Epithelial cell of esophagus (primary cell): ENCODE measurements around the gene XKR8.

Source experiments
- DNase-seq: peaks from one replicate; pipeline ENCODE4 v3.0.0; 2010; ENCODE audit warnings: low read depth
- H3K4me3 ChIP-seq: 2 replicates; pipeline ENCODE4 v1.5.1; 2011; ENCODE audit warnings: mild to moderate bottlenecking, low read length, control low read depth
- TF ChIP-seq, protein P1 (sequence below): IDR thresholded peaks from 2 replicates; pipeline ENCODE4 v1.5.1; 2011; ENCODE audit warnings: low read depth, mild to moderate bottlenecking, low read length, control low read depth, inconsistent platforms; ENCODE audit not compliant: insufficient read depth; ENCODE audit errors: missing control alignments

The XKR8 gene

DNA sequence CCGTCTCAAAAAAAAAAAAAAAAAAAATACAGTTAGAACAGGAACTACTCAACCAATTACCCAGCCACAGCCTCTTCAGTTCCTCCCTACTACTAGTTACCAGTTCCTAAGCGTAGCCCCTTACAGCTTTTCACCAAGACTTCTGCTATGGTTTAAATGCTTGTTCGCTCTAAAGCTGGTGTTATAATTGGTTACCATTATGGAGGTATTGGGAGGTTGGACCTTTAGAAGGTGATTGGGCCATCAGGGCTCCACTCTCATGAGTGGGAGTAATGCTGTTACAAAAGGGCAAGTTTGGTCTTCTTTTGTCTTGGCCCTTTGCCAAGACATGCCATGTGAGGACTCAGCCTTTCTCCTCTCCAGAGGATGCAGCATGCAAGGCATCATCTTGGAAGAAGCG is 28.0 kb upstream of the XKR8 start:
- TF ChIP-seq, protein P1, sequence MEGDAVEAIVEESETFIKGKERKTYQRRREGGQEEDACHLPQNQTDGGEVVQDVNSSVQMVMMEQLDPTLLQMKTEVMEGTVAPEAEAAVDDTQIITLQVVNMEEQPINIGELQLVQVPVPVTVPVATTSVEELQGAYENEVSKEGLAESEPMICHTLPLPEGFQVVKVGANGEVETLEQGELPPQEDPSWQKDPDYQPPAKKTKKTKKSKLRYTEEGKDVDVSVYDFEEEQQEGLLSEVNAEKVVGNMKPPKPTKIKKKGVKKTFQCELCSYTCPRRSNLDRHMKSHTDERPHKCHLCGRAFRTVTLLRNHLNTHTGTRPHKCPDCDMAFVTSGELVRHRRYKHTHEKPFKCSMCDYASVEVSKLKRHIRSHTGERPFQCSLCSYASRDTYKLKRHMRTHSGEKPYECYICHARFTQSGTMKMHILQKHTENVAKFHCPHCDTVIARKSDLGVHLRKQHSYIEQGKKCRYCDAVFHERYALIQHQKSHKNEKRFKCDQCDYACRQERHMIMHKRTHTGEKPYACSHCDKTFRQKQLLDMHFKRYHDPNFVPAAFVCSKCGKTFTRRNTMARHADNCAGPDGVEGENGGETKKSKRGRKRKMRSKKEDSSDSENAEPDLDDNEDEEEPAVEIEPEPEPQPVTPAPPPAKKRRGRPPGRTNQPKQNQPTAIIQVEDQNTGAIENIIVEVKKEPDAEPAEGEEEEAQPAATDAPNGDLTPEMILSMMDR, result no peak
- peak; percentile 22 for DNase-seq
- H3K4me3 ChIP-seq, result no peak overlapping the region

DNA sequence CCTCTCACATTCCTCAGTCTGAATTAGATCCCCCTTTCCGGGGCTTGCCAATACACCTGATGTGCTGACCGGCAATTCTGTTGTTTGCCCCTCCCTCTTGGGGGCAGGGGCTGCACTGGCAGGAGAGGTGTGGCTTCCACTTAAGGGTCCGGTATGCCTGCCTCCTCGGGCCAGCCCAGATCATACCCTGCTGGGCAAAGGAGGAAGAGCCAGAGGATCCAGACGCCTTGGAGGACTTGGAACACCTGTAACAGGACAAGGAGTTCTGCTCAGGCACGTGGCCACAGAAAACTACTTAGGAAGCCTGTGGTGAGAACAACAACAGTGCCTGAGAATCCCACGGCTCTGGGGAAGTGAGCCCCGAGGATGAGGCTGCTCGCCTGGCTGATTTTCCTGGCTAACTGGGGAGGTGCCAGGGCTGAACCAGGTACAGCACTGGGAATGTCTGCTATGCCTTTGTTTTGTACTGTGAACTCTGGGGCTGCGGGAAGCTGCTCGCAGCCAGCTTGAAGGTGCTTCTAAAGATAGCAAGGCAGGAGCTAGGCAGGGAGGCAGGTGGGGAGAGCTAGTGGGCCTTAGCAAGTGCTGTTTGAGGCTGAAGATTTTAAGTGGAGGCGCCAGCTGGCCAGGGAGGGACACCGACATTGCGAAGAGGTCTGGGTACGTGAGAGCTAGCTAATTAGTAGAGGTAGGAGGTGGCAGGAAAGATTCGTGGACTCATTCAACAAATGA is 24.8 kb upstream of the XKR8 start, which contains the start of gene SMPDL3B:
Gene SMPDL3B (plus strand): TSS at position 183 of the 732 bp plus-strand sequence. CDS start 184 bp downstream, at position 367.
- peak; percentile 52 for DNase-seq
- TF ChIP-seq, protein P1, result peak; percentile 42
- peak within 1 kb of the TSS; percentile 34 for H3K4me3 ChIP-seq

DNA sequence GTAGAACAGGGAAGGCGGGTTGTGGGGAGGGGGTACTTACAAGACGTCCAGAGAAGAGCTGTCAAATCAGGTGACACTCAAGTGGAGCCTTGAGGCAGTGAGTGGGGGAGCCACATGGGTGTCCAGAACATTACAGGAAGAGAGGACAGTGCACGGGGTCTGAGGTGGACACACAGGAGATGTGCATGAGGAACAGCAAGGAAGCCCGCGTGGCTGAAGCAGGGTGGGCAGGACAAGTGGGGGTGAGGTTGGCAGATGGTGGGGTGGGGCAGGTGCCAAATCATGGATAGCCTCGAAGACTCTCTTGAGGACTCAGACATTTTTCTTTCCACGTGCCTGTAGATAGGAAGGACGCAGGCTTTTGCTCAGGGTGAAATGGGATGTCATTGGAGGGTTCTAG is 24.1 kb upstream of the XKR8 start:
- no peak overlapping the region for H3K4me3 ChIP-seq
- DNase-seq, result no peak
- TF ChIP-seq, protein P1, result no peak

GRCh38 chr1:27936370-27936769 is 23.4 kb upstream of the XKR8 start:
- TF ChIP-seq, protein P1, result no peak
- no peak for DNase-seq
- no peak overlapping the region for H3K4me3 ChIP-seq

DNA sequence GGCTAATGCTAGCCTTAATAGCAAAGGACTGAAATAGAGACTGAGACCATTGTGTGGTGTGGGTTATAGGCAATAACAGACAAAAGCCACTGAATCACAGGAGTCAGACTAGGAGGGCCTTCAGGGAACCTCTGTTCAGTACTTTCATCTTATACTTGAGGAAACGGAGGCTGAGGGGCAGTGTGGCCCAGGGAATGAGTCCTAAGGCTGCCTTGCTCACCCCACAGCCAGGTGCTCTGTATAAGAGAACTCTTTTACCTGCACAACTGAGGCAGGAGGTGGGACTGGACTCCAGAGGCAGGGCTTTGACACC is 22.3 kb upstream of the XKR8 start:
- TF ChIP-seq, protein P1, result no peak
- H3K4me3 ChIP-seq, result no peak overlapping the region
- no peak for DNase-seq

- no peak for DNase-seq
- H3K4me3 ChIP-seq, result no peak overlapping the region
- TF ChIP-seq, protein P1, result no peak
Observed at GRCh38 chr1:27938488-27938887, 21.3 kb upstream of the XKR8 start.

DNA sequence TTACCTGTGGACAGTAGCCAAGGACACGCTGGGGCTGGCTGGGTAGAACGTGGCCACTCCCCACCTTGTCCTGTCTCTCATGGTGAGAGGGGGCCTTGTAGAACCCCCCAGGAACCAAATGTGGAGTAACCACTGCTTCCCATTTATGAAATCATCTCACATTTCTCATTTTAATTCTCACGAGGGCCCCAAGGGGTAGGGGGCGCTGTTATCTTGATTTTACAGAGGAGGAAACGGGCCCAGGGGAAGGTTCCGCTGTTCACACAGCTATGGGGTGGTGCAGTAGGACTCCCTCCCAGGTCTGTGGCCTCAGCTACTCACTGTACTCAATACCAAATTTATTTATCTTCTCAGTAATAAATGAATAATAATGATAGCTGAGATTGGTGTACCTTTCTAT is 19.5 kb upstream of the XKR8 start:
- no peak overlapping the region for H3K4me3 ChIP-seq
- TF ChIP-seq, protein P1, result peak; percentile 24
- DNase-seq, result no peak
